GM18519 (cell line): ENCODE results near the gene RGS6.

Experiments used
- ATAC-seq: cut with Tn5 transposase; IDR thresholded peaks from one replicate; pipeline ENCODE4 v1.9.1; 2021; ENCODE audit warnings: mild to moderate bottlenecking, moderate library complexity; ENCODE audit not compliant: unreplicated experiment, low FRiP score

RGS6 gene

DNA sequence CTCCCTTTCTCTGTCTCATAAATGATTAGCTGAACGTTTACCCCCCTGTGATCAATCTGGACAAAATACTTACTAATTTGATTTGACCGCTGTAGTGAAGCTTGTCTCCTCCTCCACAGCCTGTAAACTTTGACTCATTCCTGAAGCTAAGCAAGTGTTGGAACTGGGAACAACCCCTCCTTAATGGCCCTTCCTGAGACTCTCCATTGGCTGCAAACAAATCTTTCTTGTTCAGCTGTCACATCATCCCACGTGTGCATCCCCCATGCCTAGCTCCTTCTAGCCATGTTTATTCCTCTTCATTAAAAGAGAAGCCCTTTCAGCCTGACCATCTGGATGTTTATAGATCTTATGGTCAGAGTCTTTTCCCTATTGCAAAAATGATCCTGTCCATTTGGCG lies 281.2 kb downstream of the RGS6 start:
- no peak for ATAC-seq

GRCh38 chr14:72215080-72215479 lies 282.9 kb downstream of the RGS6 start:
- ATAC-seq = no peak

GRCh38 chr14:72217135-72217534 lies 284.9 kb downstream of the RGS6 start:
- ATAC-seq = no peak

DNA sequence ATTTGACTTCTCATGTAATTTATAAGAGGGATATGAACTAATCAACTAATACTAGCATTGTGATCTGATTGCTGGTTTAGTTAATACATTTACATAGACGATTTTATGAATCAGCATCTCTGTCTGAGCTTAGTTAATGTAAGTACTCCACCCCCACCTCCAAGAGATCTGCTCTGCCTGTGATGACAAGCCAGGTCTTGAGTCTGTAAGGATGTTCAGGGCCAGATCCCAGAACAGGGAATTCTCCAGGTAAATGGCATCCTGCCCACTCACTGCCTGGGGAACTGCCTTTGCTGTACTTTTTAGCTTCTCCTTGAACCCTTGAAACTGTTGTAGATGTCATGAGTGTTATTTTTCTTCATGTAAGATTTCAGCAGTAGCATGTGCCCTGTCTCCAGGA lies 289.8 kb downstream of the RGS6 start:
- no peak for ATAC-seq

- no peak for ATAC-seq
These were observed 304.4 kb downstream of the RGS6 start for GRCh38 chr14:72236629-72237028.

GRCh38 chr14:72237722-72238666 lies 305.8 kb downstream of the RGS6 start:
- no peak for ATAC-seq

DNA sequence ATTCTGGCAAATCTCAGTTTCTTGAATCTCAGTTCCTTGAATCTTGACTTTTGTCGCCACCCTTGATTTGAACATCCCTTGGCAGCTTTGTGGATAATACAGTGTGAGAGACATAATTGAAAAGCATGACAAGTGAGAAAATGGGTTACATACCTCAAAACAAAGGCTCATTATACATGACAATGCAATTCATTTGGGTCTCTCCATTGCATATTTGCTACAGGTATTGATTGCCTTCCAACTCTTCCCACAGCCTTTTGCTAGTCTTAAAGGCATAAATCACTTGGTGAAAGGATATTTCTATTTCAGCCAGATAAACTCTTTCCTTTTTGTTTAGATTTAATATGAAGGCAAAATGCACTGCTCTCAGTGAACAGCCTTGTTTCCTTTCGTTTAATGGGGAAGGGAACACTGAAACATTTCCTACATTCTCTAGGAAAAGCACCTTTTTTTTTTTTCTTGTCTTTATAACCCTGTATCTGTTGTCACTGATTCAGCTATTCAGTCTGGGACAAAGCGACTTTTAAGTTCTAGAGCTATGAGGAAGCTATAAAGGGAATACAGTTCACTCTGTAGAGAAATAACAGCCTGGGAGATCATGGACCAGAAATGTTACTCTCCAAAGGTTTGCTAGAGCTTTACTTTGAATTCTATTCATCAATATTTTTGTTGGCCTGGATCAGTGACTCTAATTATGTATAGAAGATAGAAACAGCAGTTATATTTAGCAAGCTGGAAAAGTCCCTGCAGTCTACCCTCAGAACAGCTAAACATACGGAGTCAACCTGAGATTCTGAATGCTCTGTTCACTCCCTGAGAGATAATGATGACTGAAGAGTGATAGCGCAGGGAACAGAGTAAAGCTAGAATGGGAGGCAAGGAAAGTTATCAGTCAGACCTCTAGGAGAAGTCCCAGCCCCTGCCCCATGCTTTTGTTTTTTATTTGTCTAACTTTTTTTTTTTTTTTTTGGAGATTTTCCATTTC lies 311.4 kb downstream of the RGS6 start:
- no peak for ATAC-seq

- ATAC-seq = no peak
These were observed 315.8 kb downstream of the RGS6 start for GRCh38 chr14:72247896-72248465.

DNA sequence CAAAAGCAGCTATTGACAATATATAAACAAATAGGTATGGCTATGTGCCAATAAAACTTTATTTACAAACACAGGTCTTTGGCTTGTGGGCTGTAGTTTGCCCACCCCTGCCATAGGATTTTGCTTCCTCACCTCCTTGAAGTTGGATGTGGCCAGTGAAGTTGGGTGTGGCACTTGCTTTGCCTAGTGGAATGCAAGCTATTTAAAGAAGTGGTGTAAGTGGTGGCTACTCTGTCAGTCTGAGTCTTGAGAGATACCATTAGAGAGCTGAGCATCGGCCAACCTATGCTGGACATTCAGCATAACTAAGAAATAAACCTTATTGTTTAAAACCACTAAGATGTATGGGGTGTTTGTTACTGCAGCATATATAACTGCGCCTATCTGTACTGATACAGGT lies 321.3 kb downstream of the RGS6 start:
- no peak for ATAC-seq

- no peak for ATAC-seq
These were observed 322.1 kb downstream of the RGS6 start for GRCh38 chr14:72254202-72254936.

- no peak for ATAC-seq
These were observed 322.8 kb downstream of the RGS6 start for GRCh38 chr14:72254937-72255472.

- ATAC-seq = no peak
These were observed 323.8 kb downstream of the RGS6 start for GRCh38 chr14:72256055-72256454.

DNA sequence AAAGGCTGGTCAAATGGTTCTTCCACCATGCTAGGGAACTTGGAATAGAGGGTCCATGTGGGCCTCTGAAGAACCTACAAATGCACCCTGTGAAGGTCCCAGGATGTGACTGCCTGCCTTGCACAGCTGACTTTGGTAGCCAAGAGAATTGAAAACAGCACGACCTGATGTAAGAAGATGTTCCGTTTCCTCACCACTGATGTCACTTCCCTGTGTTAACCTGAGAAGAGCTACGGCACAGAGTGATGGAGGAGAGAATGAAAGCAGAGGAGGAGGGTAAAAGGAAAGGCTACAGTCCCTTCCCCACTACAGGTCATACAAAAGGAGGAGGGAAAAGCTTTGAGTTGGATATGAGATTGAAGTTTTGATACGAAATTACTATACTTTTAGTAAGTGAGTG lies 328.8 kb downstream of the RGS6 start:
- ATAC-seq = no peak

- ATAC-seq = no peak
These were observed 330.5 kb downstream of the RGS6 start for GRCh38 chr14:72262771-72263170.

DNA sequence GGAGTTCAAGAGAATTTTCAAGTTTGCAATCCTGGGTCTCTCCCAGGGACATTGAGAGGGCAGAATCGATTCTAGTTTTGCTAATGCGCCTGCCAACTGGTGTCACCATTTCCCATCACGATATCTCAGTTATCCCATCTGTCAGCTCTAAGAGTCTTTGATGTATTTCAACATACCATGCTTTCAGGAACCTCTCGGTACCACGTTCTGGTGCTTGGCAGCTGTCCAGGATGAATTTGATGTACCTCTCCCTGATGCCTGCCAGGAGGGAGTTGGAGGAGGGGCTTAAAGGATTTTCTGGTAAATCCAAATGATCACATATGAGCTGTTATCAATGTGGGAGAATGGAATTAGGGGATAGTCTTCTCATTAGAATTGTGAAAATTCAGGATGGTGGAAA lies 332.5 kb downstream of the RGS6 start:
- ATAC-seq = no peak

DNA sequence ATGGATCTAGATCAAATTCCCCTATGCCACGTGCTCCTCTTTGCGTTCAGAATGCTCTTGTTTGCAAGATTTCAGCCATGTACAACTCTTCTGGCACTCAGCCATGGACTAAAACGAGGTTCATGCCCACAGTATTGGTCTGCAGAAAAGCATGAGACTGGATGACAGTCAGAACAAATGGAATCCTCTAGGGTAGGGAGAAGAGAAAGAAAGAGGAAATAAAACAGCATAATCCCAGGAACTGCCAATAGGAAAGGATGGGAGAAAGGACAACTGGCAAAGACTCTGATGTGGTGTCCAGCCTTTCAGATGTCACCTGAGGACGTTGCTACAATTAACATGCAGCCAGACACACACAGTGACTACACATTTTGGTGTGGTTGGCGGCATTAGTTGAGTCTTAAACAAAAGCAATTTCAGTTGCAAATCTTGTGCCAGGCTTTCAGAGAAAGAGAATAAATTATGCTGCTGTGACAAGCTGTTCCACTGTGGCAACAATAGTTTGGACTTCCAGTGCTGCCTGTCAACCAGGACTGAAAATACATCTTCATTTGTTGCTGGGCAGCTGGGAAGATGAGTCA lies 338.0 kb downstream of the RGS6 start:
- ATAC-seq = no peak

GRCh38 chr14:72270749-72271148 lies 338.5 kb downstream of the RGS6 start:
- ATAC-seq = no peak

DNA sequence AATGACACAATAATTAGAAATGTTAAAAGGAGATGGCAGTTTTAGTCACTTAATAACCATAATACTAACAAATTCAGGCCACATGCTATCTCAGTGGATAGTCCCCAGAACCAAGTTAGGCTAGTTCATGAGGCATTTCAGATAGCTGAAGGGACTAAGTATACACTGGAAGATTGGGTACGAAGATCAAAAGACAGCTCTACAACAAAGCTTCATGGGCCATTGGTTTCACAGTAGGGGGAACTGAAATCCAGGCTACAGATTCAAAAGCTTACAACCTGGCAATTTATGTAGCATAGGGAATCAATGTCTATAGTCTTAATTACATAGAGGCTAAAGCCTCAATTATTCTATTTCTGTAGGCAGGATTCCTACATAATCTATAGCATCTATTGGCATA lies 343.0 kb downstream of the RGS6 start:
- no peak for ATAC-seq

- ATAC-seq = no peak
These were observed 346.1 kb downstream of the RGS6 start for GRCh38 chr14:72278316-72278715.

GRCh38 chr14:72284176-72284575 lies 351.9 kb downstream of the RGS6 start:
- ATAC-seq = no peak
